D721Med (cell line): ENCODE results near the gene CLTA.
"Not testable (repeated sequence)": the region's sequence is repeated elsewhere in the genome, so short reads cannot be mapped to it uniquely, and the experiment has no call there.

Experiments
- DNase-seq: peaks from one replicate; pipeline ENCODE4 v3.0.0; 2011; ENCODE audit warnings: low spot score; ENCODE audit not compliant: insufficient read length
- FAIRE-seq: peaks from 2 replicates; lab custom pipeline; 2011; peaks lifted over from hg19 to GRCh38; lab: Jason Lieb, UNC
- TF ChIP-seq, protein P1 (sequence below): IDR thresholded peaks from 2 replicates; pipeline ENCODE4 v1.5.1; 2012; ENCODE audit warnings: mild to moderate bottlenecking, control low read depth; ENCODE audit not compliant: insufficient read depth; ENCODE audit errors: missing control alignments

The CLTA gene

DNA sequence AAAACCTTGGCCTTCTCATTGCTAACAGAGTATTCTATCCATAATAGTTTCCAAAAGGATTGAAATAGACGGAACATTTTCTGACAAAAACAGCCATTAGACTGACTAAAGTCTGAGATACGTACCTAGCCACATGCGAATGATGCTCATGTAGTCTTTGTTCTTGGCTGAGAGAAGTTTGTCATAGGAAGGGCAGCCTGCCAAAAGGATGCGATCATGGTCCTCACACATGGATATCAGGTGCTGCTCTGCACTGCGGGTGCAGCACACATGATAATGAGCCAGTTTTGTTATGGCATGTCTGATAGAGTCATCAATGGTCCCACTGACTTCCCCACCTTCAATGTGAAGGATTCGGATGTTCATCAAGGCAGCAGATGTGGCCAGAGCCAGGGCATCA, 55.2 kb downstream of the CLTA start:
- TF ChIP-seq, protein P1, sequence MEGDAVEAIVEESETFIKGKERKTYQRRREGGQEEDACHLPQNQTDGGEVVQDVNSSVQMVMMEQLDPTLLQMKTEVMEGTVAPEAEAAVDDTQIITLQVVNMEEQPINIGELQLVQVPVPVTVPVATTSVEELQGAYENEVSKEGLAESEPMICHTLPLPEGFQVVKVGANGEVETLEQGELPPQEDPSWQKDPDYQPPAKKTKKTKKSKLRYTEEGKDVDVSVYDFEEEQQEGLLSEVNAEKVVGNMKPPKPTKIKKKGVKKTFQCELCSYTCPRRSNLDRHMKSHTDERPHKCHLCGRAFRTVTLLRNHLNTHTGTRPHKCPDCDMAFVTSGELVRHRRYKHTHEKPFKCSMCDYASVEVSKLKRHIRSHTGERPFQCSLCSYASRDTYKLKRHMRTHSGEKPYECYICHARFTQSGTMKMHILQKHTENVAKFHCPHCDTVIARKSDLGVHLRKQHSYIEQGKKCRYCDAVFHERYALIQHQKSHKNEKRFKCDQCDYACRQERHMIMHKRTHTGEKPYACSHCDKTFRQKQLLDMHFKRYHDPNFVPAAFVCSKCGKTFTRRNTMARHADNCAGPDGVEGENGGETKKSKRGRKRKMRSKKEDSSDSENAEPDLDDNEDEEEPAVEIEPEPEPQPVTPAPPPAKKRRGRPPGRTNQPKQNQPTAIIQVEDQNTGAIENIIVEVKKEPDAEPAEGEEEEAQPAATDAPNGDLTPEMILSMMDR: no peak
- no peak for FAIRE-seq
- DNase-seq: no peak

DNA sequence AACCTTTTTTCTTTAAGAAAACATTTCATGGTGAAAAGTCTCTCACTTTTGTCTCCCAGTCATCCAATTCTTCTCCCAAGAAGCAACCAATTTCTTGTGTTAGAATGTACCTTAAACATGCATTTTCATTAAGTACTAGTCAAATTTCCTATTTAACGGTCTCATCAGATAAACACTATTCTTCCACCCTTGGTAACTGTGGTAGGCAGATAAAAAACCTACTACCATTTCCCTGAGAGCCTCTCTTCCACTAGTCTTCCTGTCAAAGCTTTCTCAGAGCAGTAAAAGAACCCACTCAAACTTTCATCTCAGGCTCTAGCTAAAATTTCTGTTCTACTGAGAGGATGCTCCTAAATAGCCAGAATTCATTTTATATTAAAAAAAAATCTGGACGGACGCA, 56.6 kb downstream of the CLTA start:
- FAIRE-seq (no peak), DNase-seq (no peak)
- TF ChIP-seq, protein P1: no peak

DNA sequence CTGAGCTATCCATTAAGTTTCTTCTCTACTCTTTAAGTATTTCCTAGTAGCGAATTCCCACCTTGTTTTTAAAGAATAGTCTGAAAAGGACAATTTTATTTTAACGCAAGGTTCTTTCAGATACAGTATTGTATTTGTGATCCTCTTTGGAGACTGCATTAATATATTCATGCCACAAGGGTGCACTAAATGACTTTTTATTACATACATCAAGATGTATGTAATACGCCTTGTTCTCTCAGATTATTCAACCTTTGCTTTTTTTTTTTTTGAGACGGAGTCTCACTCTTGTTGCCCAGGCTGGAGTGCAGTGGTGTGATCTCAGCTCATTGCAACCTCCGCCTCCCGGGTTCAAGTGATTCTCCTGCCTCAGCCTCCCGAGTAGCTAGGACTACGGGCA, 57.3 kb downstream of the CLTA start:
- FAIRE-seq, DNase-seq: not testable (repeated sequence)
- TF ChIP-seq, protein P1: peak; percentile 55

DNA sequence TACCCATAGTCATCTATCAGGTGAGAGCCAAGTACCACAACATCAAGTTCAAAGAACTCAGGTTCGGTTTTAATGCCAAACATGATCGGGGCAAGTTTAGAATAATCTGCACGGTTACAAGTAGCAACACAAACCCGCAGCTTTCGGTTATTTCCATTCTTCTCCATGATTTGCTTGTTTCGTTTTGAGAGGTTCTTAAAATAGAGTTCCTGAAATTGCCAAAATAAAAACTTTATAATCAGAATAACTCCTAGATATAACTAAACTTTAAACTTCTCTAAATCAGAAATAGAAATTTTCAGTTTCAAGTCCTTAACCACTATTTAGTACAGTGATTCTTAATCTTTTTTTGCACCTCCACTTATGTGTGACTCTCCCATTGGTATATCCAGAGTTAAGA, 58.5 kb downstream of the CLTA start:
- TF ChIP-seq, protein P1: no peak
- FAIRE-seq (no peak), DNase-seq (no peak)

DNA sequence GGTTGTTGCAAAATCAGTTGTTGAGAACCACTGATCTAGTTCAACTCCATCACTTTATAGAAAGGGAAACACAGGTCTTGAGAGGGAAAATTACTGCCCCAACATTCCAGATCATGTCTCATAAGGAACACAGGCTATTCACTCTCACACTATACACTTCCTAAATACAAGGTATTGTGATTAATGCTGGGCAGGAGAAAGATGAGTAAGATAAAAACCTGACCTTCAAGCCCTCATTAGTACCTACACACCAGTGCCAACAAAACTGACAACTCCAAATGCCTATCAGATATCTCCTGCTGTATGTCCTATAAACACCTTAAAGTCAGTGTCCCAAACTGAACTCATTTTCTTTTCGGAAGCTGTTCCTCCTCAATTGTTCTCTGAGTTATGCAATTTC, 59.4 kb downstream of the CLTA start:
- no peak for FAIRE-seq
- no peak for DNase-seq
- TF ChIP-seq, protein P1: no peak

DNA sequence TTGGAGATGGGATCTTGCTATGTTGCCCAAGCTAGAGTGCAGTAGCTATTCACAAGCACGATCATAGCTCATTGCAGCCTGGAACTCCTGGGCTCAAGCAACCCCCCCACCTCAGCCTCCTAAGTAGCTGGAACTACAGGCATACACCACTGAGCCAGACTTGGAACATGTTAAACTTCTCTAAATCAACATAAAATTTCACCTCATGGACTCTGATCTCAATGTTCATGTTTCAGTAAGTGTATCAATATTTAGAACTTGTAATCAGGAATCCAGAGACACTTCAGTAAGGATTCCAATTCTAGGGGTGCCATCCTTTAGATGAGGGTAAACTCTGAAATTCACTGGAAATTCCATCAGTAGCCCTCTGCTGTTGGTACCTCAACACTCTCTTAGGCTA, 60.7 kb downstream of the CLTA start:
- FAIRE-seq (no peak), DNase-seq (no peak)
- TF ChIP-seq, protein P1: no peak

DNA sequence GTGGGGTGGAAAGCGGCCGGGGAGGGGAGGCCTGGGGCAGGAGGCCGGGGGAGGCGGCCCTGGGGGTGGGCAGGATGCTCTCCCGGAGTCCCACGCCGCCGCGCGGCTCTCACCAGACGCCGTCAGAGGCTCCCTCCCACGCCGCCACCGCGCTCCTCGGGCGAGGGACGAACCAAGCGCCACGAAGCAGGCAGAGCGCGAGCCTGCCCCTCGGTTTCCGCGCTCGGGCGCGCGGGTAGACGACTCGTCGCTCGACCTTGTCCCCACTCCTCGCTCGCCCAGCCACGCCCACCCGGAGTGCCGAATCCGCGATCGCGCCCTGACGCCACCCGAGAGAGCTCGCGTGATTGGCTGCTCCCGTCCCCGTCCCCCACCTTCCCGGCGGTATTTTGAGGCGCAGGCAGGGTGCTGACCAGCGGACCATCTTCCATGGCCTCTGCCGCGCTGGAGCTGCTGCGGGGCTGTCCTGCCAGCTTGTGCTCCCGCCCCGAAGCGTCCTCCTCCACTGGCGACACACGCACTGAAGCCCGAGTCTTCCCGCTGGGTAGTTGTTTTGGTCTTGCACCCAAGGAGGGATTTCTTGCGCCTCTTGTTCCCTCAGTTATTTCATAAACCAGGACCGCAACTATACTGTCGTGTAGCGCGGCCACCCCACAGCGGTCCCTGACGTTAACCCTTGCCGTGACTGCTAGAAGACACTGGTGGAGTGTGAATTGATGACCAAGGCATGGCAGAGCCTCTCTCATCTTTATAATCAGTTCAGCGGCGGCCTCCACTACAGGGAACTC, 67.7 kb downstream of the CLTA start, which contains the start of gene GNE:
Gene GNE, minus strand, starts transcription at position 241 of the 788 bp plus-strand sequence. CDS start 9,093 bp downstream, outside the sequence.
- TF ChIP-seq, protein P1: no peak
- no peak for FAIRE-seq
- DNase-seq: peak; percentile 63
